DND-41 (cell line): ENCODE data around the gene ELF3.

Experiments used
- EZH2 ChIP-seq: IDR thresholded peaks from 3 replicates; pipeline ENCODE4 v1.6.1; 2012; ENCODE audit warnings: borderline replicate concordance, low read depth, mild to moderate bottlenecking, moderate library complexity, low read length, inconsistent platforms; ENCODE audit not compliant: severe bottlenecking
- TF ChIP-seq, protein P1 (sequence below): IDR thresholded peaks from 2 replicates; pipeline ENCODE4 v1.5.1; 2012; ENCODE audit warnings: borderline replicate concordance, low read length, moderate library complexity, mild to moderate bottlenecking; ENCODE audit not compliant: poor library complexity, severe bottlenecking; ENCODE audit errors: extremely low read depth

DNA sequence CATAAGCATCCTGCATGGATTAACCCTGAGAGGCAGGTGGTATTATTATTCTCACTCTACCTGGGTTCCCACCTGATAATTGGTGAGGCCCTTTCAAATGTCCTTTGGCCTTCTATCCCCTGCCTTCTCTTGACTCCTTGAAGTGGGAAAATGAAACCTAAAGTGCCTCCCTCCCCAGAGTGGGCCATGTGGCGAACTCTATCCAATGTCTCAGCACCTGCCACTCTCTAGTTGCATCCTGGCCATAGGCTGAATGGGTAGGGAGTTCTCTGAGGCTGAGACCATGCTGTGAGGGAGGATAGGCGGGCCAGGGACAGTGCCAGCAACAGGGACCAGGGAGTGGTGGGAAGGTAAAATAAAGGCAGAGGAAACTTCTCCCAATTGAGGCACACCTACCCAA is 35.3 kb downstream of the ELF3 start:
- TF ChIP-seq, protein P1, sequence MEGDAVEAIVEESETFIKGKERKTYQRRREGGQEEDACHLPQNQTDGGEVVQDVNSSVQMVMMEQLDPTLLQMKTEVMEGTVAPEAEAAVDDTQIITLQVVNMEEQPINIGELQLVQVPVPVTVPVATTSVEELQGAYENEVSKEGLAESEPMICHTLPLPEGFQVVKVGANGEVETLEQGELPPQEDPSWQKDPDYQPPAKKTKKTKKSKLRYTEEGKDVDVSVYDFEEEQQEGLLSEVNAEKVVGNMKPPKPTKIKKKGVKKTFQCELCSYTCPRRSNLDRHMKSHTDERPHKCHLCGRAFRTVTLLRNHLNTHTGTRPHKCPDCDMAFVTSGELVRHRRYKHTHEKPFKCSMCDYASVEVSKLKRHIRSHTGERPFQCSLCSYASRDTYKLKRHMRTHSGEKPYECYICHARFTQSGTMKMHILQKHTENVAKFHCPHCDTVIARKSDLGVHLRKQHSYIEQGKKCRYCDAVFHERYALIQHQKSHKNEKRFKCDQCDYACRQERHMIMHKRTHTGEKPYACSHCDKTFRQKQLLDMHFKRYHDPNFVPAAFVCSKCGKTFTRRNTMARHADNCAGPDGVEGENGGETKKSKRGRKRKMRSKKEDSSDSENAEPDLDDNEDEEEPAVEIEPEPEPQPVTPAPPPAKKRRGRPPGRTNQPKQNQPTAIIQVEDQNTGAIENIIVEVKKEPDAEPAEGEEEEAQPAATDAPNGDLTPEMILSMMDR, result no peak
- TF ChIP-seq EZH2, result no peak
